Mucosa of rectum (tissue), 2 donors: ENCODE measurements around the gene ANKRD40CL.
A peak's percentile ranks its signal among the peaks of the same experiment; 100 is the strongest.

ENCODE experiments used
- H3K27ac ChIP-seq, 2 donors: one replicate each; pipeline ENCODE4 v1.7.0; 2013; ENCODE audit warnings: inconsistent platforms in 2 of 2, low read depth in 2 of 2, low read length in 2 of 2
- H3K27me3 ChIP-seq, 2 donors: one replicate each; pipeline ENCODE4 v1.7.0; 2013; ENCODE audit warnings: low read length in 2 of 2; ENCODE audit not compliant: control insufficient read depth in 2 of 2, insufficient read depth in 2 of 2
- H3K36me3 ChIP-seq, 2 donors: one replicate each; pipeline ENCODE4 v1.7.0; 2013; ENCODE audit warnings: low read length in 2 of 2; ENCODE audit not compliant: control insufficient read depth in 2 of 2, insufficient read depth in 2 of 2
- H3K4me1 ChIP-seq, 2 donors: one replicate each; pipeline ENCODE4 v1.7.0; 2013; ENCODE audit warnings: low read length in 2 of 2, mild to moderate bottlenecking in 1 of 2; ENCODE audit not compliant: control insufficient read depth in 2 of 2, insufficient read depth in 2 of 2
- H3K4me3 ChIP-seq, 2 donors: one replicate each; pipeline ENCODE4 v1.7.0; 2013; ENCODE audit warnings: low read length in 2 of 2
- H3K9ac ChIP-seq, 2 donors: one replicate each; pipeline ENCODE4 v1.7.0; 2013; ENCODE audit warnings: low read length in 2 of 2, low read depth in 1 of 2, mild to moderate bottlenecking in 1 of 2
- H3K9me3 ChIP-seq, 2 donors: one replicate each; pipeline ENCODE4 v1.7.0; 2013; ENCODE audit warnings: low read length in 2 of 2; ENCODE audit not compliant: control insufficient read depth in 2 of 2
- donor health status: healthy.
- donor health status: Normal muscosa, but diverticular disease.

ANKRD40CL gene

GRCh38 chr17:50719924-50720794, 47.2 kb downstream of the ANKRD40CL start:
- no peaks in the 10 kb centered on the region for H3K9me3 ChIP-seq
- H3K27me3 ChIP-seq = no peaks in the 10 kb centered on the region
- H3K36me3 ChIP-seq = no peaks in the 10 kb centered on the region
- H3K9ac ChIP-seq = peak overlapping the region; percentile 95 to 100
- peaks cover 12 to 25% of the 10 kb centered on the region in 2 donors for H3K4me1 ChIP-seq
- H3K4me3 ChIP-seq = peak overlapping the region; percentile 94 to 96
- peak overlapping the region; percentile 99 to 100 for H3K27ac ChIP-seq

- Histone ChIP-seq H3K36me3 (no peaks in the 10 kb centered on the region), H3K9me3 (no peaks in the 10 kb centered on the region), H3K9ac (peak within 1 kb of the TSS; percentile 95 to 100), H3K27ac (peak within 1 kb of the TSS; percentile 99 to 100), H3K27me3 (no peaks in the 10 kb centered on the region), H3K4me3 (peak within 1 kb of the TSS; percentile 94 to 96), H3K4me1 (peaks cover 10 to 25% of the 10 kb centered on the region in 2 donors)
These were observed 48.0 kb downstream of the ANKRD40CL start, which contains the start of gene LUC7L3 for GRCh38 chr17:50719144-50719923. Gene LUC7L3 (plus strand): TSS chr17:50719603. CDS start chr17:50719733, 130 bp downstream.

GRCh38 chr17:50715471-50715870, 51.8 kb downstream of the ANKRD40CL start:
- no peak overlapping the region for H3K27ac ChIP-seq
- H3K4me3 ChIP-seq = no peak overlapping the region
- no peaks in the 10 kb centered on the region for H3K36me3 ChIP-seq
- H3K4me1 ChIP-seq = peaks cover 2 to 5% of the 10 kb centered on the region in 2 donors
- no peak overlapping the region for H3K9ac ChIP-seq
- H3K27me3 ChIP-seq = no peaks in the 10 kb centered on the region
- no peaks in the 10 kb centered on the region for H3K9me3 ChIP-seq

GRCh38 chr17:50712641-50713040, 54.7 kb downstream of the ANKRD40CL start:
- H3K36me3 ChIP-seq = no peaks in the 10 kb centered on the region
- H3K4me1 ChIP-seq = peaks cover 14 to 15% of the 10 kb centered on the region in 2 donors
- H3K9me3 ChIP-seq = no peaks in the 10 kb centered on the region
- no peaks in the 10 kb centered on the region for H3K27me3 ChIP-seq
- H3K4me3 ChIP-seq = no peak overlapping the region
- H3K9ac ChIP-seq = no peak overlapping the region
- no peak overlapping the region for H3K27ac ChIP-seq
